ENCODE measurements around the gene ARF3.

The ARF3 gene

DNA sequence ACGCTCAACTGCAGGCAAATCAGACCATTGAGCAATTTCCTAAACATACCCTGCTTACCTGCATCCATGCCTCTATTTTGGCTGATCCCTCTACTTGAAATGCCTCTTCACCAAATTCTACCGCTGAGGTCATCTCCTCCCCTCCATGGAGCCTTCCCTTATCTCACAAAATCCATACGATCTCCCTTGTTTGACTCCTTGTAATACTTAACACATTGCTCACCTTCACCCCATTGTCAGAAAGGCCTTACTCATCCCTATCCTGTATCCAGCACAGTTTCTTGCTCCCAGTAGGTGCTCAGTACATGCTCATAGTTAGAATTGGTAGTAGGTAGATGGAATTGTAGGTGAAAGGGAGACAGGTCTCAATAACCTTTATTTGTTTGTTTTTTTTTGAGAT, 36.5 kb upstream of the ARF3 start:
- no peak for DNase-seq (ENCODE audit: insufficient read length)
- FAIRE-seq, result no peak
- TF ChIP-seq TAF1 (IDR thresholded peaks at IDR 0.05; ENCODE audit: borderline replicate concordance, low read depth, low read length) (no peak), POLR2A (IDR thresholded peaks at IDR 0.05; ENCODE audit: low read depth, low read length) (no peak), POLR2AphosphoS5 (IDR thresholded peaks at IDR 0.05; ENCODE audit: low read depth, low read length) (no peak)

DNA sequence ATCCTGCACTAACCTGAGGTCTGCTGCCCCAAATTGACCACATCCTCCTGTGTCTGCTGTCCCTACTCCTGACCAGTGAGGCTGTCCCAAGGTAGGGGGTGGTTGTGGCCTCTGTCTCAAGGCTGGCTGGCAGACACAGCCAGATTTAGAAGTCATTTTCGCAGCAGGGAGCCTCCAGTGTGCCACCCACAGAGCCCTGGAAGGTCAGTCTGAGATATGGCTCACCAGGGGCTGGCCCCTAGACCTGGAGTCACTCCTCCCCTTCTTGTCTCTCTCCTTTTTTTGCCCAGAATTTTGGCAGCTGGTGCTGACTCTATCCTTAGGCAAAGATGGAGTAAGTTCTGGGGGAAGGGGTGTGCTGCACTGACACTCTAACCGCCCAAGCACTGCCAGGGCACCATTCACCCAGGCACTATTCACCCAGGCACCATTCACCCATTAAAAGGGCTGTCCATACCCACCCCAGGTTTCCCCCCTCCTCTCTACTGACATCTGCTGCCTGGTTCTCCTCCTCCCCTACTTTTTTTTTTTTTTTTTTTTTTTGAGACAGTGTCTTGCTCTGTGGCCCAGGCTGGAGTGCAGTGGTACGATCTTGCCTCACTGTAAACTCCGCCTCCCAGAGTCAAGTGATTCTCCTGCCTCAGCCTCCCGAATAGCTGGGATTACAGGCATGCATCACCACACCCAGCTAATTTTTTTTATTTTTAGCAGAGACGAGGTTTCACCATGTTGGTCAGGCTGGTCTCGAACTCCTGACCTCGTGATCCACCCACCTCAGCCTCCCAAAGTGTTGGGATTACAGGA, 34.2 kb upstream of the ARF3 start:
- DNase-seq (ENCODE audit: insufficient read length) (no peak), FAIRE-seq (no peak)
- TF ChIP-seq POLR2A (IDR thresholded peaks at IDR 0.05; ENCODE audit: low read depth, low read length) (no peak), POLR2AphosphoS5 (IDR thresholded peaks at IDR 0.05; ENCODE audit: low read depth, low read length) (no peak), TAF1 (IDR thresholded peaks at IDR 0.05; ENCODE audit: borderline replicate concordance, low read depth, low read length) (no peak)

DNA sequence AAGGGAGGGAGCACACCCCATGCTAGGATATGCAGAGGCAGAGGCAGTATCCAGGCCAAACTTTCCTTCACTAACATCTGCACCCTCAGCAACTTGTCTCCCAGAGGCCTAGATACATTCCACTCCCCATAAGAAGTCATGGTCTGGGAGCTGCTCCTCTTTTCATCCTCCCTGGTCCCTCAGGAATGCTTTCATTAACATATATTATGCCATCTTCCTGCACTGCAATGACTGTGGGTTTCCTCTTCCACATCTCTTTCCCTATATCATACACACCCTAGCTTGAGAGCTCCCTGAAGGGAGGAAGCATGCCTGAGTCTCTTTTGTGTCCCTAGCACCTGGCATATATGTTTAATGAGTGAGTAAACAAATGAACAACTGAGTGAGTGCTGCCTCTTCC, 33.3 kb upstream of the ARF3 start:
- no peak for FAIRE-seq
- no peak for TF ChIP-seq POLR2AphosphoS5 (IDR thresholded peaks at IDR 0.05; ENCODE audit: low read depth, low read length)
- TF ChIP-seq POLR2A (IDR thresholded peaks at IDR 0.05; ENCODE audit: low read depth, low read length), result no peak
- TF ChIP-seq TAF1 (IDR thresholded peaks at IDR 0.05; ENCODE audit: borderline replicate concordance, low read depth, low read length), result no peak
- DNase-seq (ENCODE audit: insufficient read length), result no peak

DNA sequence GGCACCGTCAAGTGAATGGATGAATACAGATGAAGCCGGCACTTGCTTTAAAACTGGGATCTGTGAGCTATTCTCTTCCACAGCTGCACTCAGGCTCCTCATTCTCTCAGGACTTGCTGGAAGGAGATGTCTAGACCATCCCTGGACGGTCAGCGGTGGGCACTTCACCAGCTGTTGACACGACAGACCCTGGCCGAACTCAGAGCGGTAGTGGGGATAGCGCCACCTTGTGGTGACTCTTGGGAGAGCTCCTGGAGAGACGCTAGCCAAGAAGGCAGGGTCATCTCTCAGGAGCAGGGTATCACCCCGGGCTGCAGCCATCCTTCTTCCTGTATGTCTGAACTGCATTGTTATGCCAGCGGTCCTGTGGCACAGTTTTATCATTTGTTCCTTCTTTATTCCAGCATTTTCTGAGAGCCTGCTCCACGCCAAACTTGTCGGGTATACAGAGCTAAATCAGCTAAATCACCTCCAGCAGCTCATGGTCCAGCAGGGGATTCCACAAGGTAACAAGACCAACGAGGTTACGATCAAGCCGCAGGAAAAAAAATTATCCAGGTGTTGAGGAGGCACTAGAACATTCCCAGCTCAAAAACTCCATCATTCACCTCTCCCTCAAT, 30.9 kb upstream of the ARF3 start:
- peak; percentile 94 for FAIRE-seq
- TF ChIP-seq TAF1 (IDR thresholded peaks at IDR 0.05; ENCODE audit: borderline replicate concordance, low read depth, low read length) (no peak), POLR2A (IDR thresholded peaks at IDR 0.05; ENCODE audit: low read depth, low read length) (no peak), POLR2AphosphoS5 (IDR thresholded peaks at IDR 0.05; ENCODE audit: low read depth, low read length) (no peak)
- no peak for DNase-seq (ENCODE audit: insufficient read length)

DNA sequence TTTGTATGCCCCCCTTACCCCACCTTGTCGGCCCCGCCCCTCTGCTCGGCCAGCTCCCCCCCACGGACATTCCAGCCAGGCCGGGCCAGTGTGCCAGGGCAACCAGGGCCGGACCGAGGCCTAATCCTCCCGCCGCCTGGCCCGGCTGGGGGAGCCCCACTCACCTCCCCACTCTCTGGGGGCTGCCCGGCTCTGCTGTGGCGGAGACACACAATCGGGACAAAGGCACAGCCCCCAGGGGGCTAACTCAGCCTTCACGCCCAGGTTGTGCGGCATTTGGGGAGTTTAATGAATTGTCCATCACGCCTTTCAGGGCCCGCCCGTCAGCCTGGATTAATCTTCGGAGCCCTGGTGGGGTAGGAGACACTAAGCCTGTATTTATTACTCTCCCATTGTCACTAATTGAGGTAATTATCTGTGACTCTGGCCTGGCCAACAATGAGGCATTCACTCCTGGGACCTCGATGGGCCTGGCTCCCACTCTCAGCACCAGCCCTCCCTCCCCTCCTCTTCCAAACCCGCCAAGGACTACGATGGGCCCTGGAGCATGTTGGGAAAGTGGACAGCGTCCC, 29.5 kb upstream of the ARF3 start:
- no peak for FAIRE-seq
- no peak for DNase-seq (ENCODE audit: insufficient read length)
- no peak for TF ChIP-seq TAF1 (IDR thresholded peaks at IDR 0.05; ENCODE audit: borderline replicate concordance, low read depth, low read length)
- TF ChIP-seq POLR2A (IDR thresholded peaks at IDR 0.05; ENCODE audit: low read depth, low read length), result no peak
- no peak for TF ChIP-seq POLR2AphosphoS5 (IDR thresholded peaks at IDR 0.05; ENCODE audit: low read depth, low read length)

DNA sequence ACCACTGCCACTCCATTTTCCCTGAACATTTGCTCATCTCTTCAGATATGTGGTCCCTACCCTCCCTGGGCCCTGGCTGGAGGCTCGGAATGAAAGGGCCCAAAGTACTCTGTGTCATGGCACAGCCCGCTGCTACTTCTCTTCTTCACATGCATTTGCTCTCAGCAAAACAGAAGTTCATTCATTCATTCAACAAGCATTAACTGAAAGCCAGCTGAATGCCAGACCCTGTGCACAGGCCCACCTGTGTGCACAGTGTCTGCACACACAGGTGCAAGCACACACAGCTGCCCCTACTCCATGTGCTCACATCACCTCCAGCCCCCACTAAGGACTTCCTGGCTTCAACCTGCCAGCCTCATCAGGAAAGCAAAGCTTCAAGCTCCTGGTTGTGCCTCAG, 28.6 kb upstream of the ARF3 start:
- no peak for DNase-seq (ENCODE audit: insufficient read length)
- no peak for TF ChIP-seq TAF1 (IDR thresholded peaks at IDR 0.05; ENCODE audit: borderline replicate concordance, low read depth, low read length)
- no peak for TF ChIP-seq POLR2AphosphoS5 (IDR thresholded peaks at IDR 0.05; ENCODE audit: low read depth, low read length)
- no peak for TF ChIP-seq POLR2A (IDR thresholded peaks at IDR 0.05; ENCODE audit: low read depth, low read length)
- no peak for FAIRE-seq

DNA sequence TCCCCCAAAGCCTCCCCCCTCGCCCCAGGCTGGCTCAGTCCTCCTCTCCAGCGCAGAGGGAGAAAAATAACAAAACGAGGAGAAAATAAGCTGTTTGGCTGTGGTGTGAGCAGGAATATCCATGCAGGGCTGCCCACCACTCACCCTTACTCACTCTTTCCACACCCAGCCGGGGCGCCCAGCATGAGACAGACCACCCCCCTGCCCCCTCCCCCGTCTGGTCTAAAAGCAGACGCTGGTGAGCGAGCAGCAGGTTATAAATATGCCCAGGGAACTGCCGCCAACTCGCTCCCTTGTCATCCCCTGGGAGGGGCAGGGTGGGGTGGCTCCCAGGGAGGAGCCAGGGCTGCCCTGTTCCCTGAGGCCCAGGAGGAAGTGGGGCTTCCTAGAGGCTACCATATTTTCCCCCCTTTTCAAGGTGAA, 28.2 kb upstream of the ARF3 start:
- no peak for DNase-seq (ENCODE audit: insufficient read length)
- FAIRE-seq, result no peak
- no peak for TF ChIP-seq POLR2AphosphoS5 (IDR thresholded peaks at IDR 0.05; ENCODE audit: low read depth, low read length)
- no peak for TF ChIP-seq TAF1 (IDR thresholded peaks at IDR 0.05; ENCODE audit: borderline replicate concordance, low read depth, low read length)

DNA sequence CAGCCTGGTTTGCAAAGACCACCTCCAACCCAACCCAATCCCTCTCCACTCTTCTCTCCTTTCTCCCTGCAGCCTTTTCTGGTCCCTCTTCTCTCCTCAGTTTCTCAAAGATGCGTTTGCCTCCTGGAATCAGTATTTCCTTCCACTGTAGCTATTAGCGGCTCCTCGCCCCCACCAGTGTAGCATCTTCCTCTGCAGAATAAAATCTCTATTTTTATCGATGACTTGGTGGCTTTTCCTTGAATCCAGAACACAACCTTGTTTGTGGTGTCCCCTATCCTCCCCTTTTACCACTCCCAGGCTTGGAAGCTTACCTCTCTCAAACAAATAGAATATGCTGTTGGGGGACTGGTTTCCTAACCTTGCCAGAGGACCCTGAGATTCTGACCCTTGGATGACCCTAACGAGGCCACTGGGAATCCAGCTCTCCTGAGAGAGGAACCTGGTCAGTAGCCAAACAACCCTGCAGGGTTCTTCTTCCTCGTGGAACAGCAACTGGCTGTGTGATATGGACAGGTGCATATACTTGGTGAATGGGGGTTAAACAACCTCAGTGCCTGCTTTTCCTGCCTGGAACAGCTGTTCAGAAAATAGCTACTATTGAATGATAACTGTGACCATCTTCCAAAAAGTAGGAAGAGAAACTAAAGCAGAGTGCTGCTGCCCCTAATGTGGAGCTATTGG, 25.3 kb upstream of the ARF3 start:
- DNase-seq (ENCODE audit: insufficient read length), result no peak
- TF ChIP-seq POLR2AphosphoS5 (IDR thresholded peaks at IDR 0.05; ENCODE audit: low read depth, low read length) (no peak), POLR2A (IDR thresholded peaks at IDR 0.05; ENCODE audit: low read depth, low read length) (no peak), TAF1 (IDR thresholded peaks at IDR 0.05; ENCODE audit: borderline replicate concordance, low read depth, low read length) (no peak)
- FAIRE-seq, result no peak

DNA sequence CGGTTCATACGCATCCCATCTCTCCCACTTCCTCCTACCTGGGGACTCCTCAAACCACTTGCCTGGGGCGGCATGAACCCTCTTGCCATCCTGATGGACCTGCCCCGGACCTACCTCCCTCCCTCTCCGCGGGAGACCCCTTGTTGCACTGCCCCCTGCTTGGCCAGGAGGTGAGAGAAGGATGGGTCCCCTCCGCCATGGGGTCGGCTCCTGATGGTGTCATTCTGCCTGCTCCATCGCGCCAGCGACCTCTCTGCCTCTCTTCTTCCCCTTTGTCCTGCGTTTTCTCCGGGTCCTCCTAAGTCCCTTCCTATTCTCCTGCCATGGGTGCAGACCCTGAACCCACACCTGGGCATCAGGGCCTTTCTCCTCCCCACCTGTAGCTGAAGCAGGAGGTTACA, 24.5 kb upstream of the ARF3 start:
- no peak for FAIRE-seq
- TF ChIP-seq POLR2A (IDR thresholded peaks at IDR 0.05; ENCODE audit: low read depth, low read length) (no peak), POLR2AphosphoS5 (IDR thresholded peaks at IDR 0.05; ENCODE audit: low read depth, low read length) (no peak), TAF1 (IDR thresholded peaks at IDR 0.05; ENCODE audit: borderline replicate concordance, low read depth, low read length) (no peak)
- no peak for DNase-seq (ENCODE audit: insufficient read length)

DNA sequence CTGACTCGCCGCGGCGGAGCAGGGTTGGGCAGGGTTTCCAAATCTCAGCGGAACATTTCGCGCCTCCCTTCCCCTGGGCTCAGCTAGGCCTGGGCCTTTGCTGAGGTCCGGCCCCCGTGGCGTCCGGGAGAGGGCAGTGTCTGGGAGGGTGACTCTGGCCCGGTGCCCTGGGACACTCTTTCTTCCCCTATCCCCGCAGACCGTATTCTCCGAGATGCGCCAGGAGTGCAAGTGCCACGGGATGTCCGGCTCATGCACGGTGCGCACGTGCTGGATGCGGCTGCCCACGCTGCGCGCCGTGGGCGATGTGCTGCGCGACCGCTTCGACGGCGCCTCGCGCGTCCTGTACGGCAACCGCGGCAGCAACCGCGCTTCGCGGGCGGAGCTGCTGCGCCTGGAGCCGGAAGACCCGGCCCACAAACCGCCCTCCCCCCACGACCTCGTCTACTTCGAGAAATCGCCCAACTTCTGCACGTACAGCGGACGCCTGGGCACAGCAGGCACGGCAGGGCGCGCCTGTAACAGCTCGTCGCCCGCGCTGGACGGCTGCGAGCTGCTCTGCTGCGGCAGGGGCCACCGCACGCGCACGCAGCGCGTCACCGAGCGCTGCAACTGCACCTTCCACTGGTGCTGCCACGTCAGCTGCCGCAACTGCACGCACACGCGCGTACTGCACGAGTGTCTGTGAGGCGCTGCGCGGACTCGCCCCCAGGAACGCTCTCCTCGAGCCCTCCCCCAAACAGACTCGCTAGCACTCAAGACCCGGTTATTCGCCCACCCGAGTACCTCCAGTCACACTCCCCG, 23.9 kb upstream of the ARF3 start:
- DNase-seq (ENCODE audit: insufficient read length) (no peak), FAIRE-seq (no peak)

More for the DNA sequence above, 23.9 kb upstream of the ARF3 start:
- no peak for TF ChIP-seq POLR2AphosphoS5 (IDR thresholded peaks at IDR 0.05; ENCODE audit: low read depth, low read length)
- TF ChIP-seq TAF1 (IDR thresholded peaks at IDR 0.05; ENCODE audit: borderline replicate concordance, low read depth, low read length), result no peak
- no peak for TF ChIP-seq POLR2A (IDR thresholded peaks at IDR 0.05; ENCODE audit: low read depth, low read length)

All from GM12892 (cell line).